Stomach (tissue), 4 donors: Measurements from ENCODE around the gene SNAPC4.

Experiments used
- CTCF ChIP-seq, 7 experiments: fragments of 450-650 bp in 4 of 7; fragments of 200-600 bp in 3 of 7; sonication (generic) in 3 of 7; IDR thresholded peaks; one replicate each; pipeline ENCODE4 v1.5.1; 2016 to 2019; ENCODE audit warnings: antibody characterized with exemption in 7 of 7, control low read depth in 2 of 7, mild to moderate bottlenecking in 1 of 7
- EP300 ChIP-seq: sonication (generic); formaldehyde crosslinking; IDR thresholded peaks from one replicate; pipeline ENCODE4 v1.6.1; 2017; ENCODE audit warnings: antibody characterized with exemption
- POLR2A ChIP-seq, 4 donors: fragments of 450-650 bp; IDR thresholded peaks; one replicate each; pipeline ENCODE4 v1.6.1; 2016; ENCODE audit warnings: antibody characterized with exemption in 4 of 4, control low read depth in 2 of 4, mild to moderate bottlenecking in 1 of 4, moderate library complexity in 1 of 4
- POLR2AphosphoS5 ChIP-seq, 3 donors: sonication (generic); formaldehyde crosslinking; IDR thresholded peaks; one replicate each; pipeline ENCODE4 v1.6.1; 2016; ENCODE audit warnings: antibody characterized with exemption in 3 of 3

DNA sequence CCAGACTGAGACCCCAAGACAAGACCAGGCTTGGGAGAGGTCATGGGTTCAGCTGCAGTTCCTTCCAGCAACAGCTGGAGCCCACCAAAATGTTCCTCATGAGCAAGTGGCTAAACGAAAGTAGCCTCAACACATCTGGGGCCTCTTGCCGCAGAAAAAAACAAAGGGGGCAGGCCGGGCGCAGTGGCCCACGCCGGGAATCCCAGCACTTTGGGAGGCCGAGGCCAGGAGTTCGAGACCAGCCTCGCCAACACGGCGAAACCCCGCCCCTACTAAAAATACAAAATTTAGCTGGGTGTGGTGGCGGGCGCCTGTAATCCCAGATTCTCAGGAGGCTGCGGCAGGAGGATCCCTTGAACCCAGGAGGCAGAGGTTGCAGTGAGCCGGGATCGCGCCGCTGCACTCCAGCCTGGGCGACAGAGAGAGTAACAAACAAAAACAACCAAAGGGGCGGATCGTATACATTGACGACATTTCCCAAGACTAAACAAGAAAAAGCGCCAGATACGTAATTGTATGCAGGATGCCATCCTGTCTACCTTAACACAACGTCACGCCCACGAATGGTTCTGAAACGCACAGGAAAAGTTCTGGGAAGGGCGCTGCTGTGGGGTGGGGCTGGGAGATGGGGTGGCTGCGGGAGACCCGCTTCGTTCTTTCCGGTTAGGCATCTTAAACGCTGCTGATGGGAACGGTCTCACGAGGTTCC lies 38.0 kb upstream of the SNAPC4 start:
- no peak for TF ChIP-seq POLR2AphosphoS5 (IDR thresholded peaks at IDR 0.05)
- TF ChIP-seq CTCF (IDR thresholded peaks at IDR 0.05) = no peak
- no peak for TF ChIP-seq POLR2A (IDR thresholded peaks at IDR 0.05)
- no peak for TF ChIP-seq EP300
